ENCODE results near the gene PITPNC1. TPM values are rescaled to one million over a fixed set of nuclear protein-coding genes. Genes with fewer than 3 reads are reported as not detected.

Gene PITPNC1
- total RNA-seq, 1 experiment from 2014 or later: 23.1 TPM

GRCh38 chr17:67554634-67555033 is 177.6 kb downstream of the PITPNC1 start:
- intact Hi-C loops (cut with micrococcal nuclease): no loop called here
- Histone ChIP-seq H3F3A (ENCODE audit: low read length, unreplicated experiment) (no peaks in the 10 kb centered on the region), H3K9ac (ENCODE audit: low read length) (no peak overlapping the region), H3K27me3 (ENCODE audit: low read length) (no peaks in the 10 kb centered on the region), H3K4me2 (ENCODE audit: low read length) (no peak overlapping the region), H4K20me1 (ENCODE audit: low read length) (no peaks in the 10 kb centered on the region), H3K9me3 (ENCODE audit: low read length) (no peaks in the 10 kb centered on the region), H3K79me2 (ENCODE audit: low read length) (no peaks in the 10 kb centered on the region), H3K4me3 (ENCODE audit: low read length) (no peak overlapping the region), H3K9me2 (replicated peaks; ENCODE audit: low read length) (no peaks in the 10 kb centered on the region), H3K27ac (ENCODE audit: low read length) (no peak overlapping the region), H3K36me3 (ENCODE audit: low read depth, low read length) (no peaks in the 10 kb centered on the region), H3K4me1 (ENCODE audit: insufficient read depth, low read length) (no peaks in the 10 kb centered on the region), H2AFZ (ENCODE audit: low read length) (no peak overlapping the region)
- DNase-seq: no peak
- POLR2A ChIA-PET (ENCODE audit: unreplicated experiment): no interaction called here
- CTCF ChIA-PET: no interaction called here
- no TSS peak for BruUV-seq (replicated peaks)
- no peak for ATAC-seq
- TF ChIP-seq CTCF (conservative IDR thresholded peaks at IDR 0.05; ENCODE audit: low read depth, low read length): no peak
- TF ChIP-seq EZH2phosphoT487 (IDR thresholded peaks at IDR 0.05; ENCODE audit: borderline replicate concordance, low read length): no peak
- TF ChIP-seq EZH2 (IDR thresholded peaks at IDR 0.05; ENCODE audit: low read length, unreplicated experiment): no peak

GRCh38 chr17:67555855-67556254 is 178.8 kb downstream of the PITPNC1 start:
- intact Hi-C loops (cut with micrococcal nuclease): no loop called here
- ChIA-PET CTCF (interaction anchor here (0.6 kb wide), 1 partner anchor 153 kb away, joined by 3 read pairs; no protein-coding TSS in a partner anchor), POLR2A (ENCODE audit: unreplicated experiment) (no interaction called here)
- no peak overlapping the region for H3K27ac ChIP-seq (ENCODE audit: low read length)
- H3K36me3 ChIP-seq (ENCODE audit: low read depth, low read length): no peaks in the 10 kb centered on the region
- H3K9ac ChIP-seq (ENCODE audit: low read length): no peak overlapping the region
- ATAC-seq: no peak
- H3K9me3 ChIP-seq (ENCODE audit: low read length): no peaks in the 10 kb centered on the region
- no peak overlapping the region for H3K4me3 ChIP-seq (ENCODE audit: low read length)
- no peaks in the 10 kb centered on the region for H3K4me1 ChIP-seq (ENCODE audit: insufficient read depth, low read length)
- DNase-seq: no peak
- H3F3A ChIP-seq (ENCODE audit: low read length, unreplicated experiment): no peaks in the 10 kb centered on the region
- TF ChIP-seq EZH2phosphoT487 (IDR thresholded peaks at IDR 0.05; ENCODE audit: borderline replicate concordance, low read length) (no peak), EZH2 (IDR thresholded peaks at IDR 0.05; ENCODE audit: low read length, unreplicated experiment) (no peak), CTCF (conservative IDR thresholded peaks at IDR 0.05; ENCODE audit: low read depth, low read length) (no peak)
- H3K4me2 ChIP-seq (ENCODE audit: low read length): no peak overlapping the region
- no peaks in the 10 kb centered on the region for H3K9me2 ChIP-seq (replicated peaks; ENCODE audit: low read length)
- BruUV-seq (replicated peaks): no TSS peak
- no peaks in the 10 kb centered on the region for H3K27me3 ChIP-seq (ENCODE audit: low read length)
- no peaks in the 10 kb centered on the region for H3K79me2 ChIP-seq (ENCODE audit: low read length)
- H4K20me1 ChIP-seq (ENCODE audit: low read length): no peaks in the 10 kb centered on the region
- no peak overlapping the region for H2AFZ ChIP-seq (ENCODE audit: low read length)

GRCh38 chr17:67557052-67557845 is 180.2 kb downstream of the PITPNC1 start:
- Histone ChIP-seq H3K4me3 (ENCODE audit: low read length) (no peak overlapping the region), H3K36me3 (ENCODE audit: low read depth, low read length) (no peaks in the 10 kb centered on the region), H3K4me2 (ENCODE audit: low read length) (no peak overlapping the region), H3K4me1 (ENCODE audit: insufficient read depth, low read length) (no peaks in the 10 kb centered on the region), H2AFZ (ENCODE audit: low read length) (no peak overlapping the region), H3K79me2 (ENCODE audit: low read length) (no peaks in the 10 kb centered on the region), H3F3A (ENCODE audit: low read length, unreplicated experiment) (no peaks in the 10 kb centered on the region), H3K9me2 (replicated peaks; ENCODE audit: low read length) (no peaks in the 10 kb centered on the region), H3K27ac (ENCODE audit: low read length) (no peak overlapping the region), H3K27me3 (ENCODE audit: low read length) (no peaks in the 10 kb centered on the region), H3K9ac (ENCODE audit: low read length) (no peak overlapping the region), H3K9me3 (ENCODE audit: low read length) (no peaks in the 10 kb centered on the region), H4K20me1 (ENCODE audit: low read length) (no peaks in the 10 kb centered on the region)
- ChIA-PET POLR2A (ENCODE audit: unreplicated experiment) (no interaction called here), CTCF (no interaction called here)
- DNase-seq (no peak), ATAC-seq (no peak)
- no peak for TF ChIP-seq CTCF (conservative IDR thresholded peaks at IDR 0.05; ENCODE audit: low read depth, low read length)
- TF ChIP-seq EZH2 (IDR thresholded peaks at IDR 0.05; ENCODE audit: low read length, unreplicated experiment): no peak
- no peak for TF ChIP-seq EZH2phosphoT487 (IDR thresholded peaks at IDR 0.05; ENCODE audit: borderline replicate concordance, low read length)
- BruUV-seq (replicated peaks): no TSS peak
- intact Hi-C loops (cut with micrococcal nuclease): no loop called here

Data from PC-3 (cell line).